CD4-positive, alpha-beta T cell (primary cell): ENCODE results near the gene IPO11. TPM values are rescaled to one million over a fixed set of nuclear protein-coding genes. Genes with fewer than 3 reads are reported as not detected.

ENCODE experiments used
- ATAC-seq: fragments of 200-7000 bp; cut with Tn5 transposase; one replicate; pipeline ENCODE4 v1.10.0; 2022; ENCODE audit warnings: mild to moderate bottlenecking; ENCODE audit not compliant: poor library complexity
- CTCF ChIA-PET: fragments of 350-600 bp; sonication (Branson Sonifier 250); formaldehyde crosslinking; loops from one replicate; lab custom pipeline; 2021; ENCODE audit warnings: antibody characterized with exemption, inconsistent platforms; lab: Charles Lee
- POLR2A ChIA-PET: fragments of 350-600 bp; sonication (Branson Sonifier 250); formaldehyde crosslinking; loops from one replicate; lab custom pipeline; 2021; ENCODE audit warnings: antibody characterized with exemption, inconsistent platforms; lab: Charles Lee
- DNase-seq, 14 experiments: peaks; one replicate each; pipeline ENCODE4 v3.0.0-alpha.2; 2013 to 2020; ENCODE audit warnings: mixed read lengths in 2 of 14
- H3K27ac ChIP-seq, 2 donors: one replicate each; pipeline versions ENCODE4 v1.5.1 to v1.7.0; 2013; ENCODE audit warnings: low read length in 2 of 2, low read depth in 1 of 2, mild to moderate bottlenecking in 1 of 2
- H3K27me3 ChIP-seq, 2 experiments: 1 replicate in 1 of 2; 2 replicates in 1 of 2; pipeline versions ENCODE4 v1.6.1 to v1.7.0; 2013; ENCODE audit warnings: low read length in 2 of 2, control low read depth in 1 of 2, mild to moderate bottlenecking in 1 of 2, moderate library complexity in 1 of 2; ENCODE audit not compliant: insufficient read depth in 2 of 2, control insufficient read depth in 1 of 2
- H3K36me3 ChIP-seq: one replicate; pipeline ENCODE4 v1.6.1; 2013; ENCODE audit warnings: low read length, control low read depth; ENCODE audit not compliant: insufficient read depth
- H3K4me1 ChIP-seq: one replicate; pipeline ENCODE4 v1.6.1; 2013; ENCODE audit warnings: low read length, control low read depth; ENCODE audit not compliant: insufficient read depth
- H3K4me3 ChIP-seq: one replicate; pipeline ENCODE4 v1.5.1; 2013; ENCODE audit warnings: mild to moderate bottlenecking, low read length, moderate library complexity
- H3K9me3 ChIP-seq, 2 experiments: 1 replicate in 1 of 2; 2 replicates in 1 of 2; pipeline versions ENCODE4 v1.6.1 to v1.7.0; 2013; ENCODE audit warnings: low read length in 2 of 2, mild to moderate bottlenecking in 2 of 2, control low read depth in 1 of 2, moderate library complexity in 1 of 2; ENCODE audit not compliant: control insufficient read depth in 1 of 2, insufficient read depth in 1 of 2
- H3K27ac Mint-ChIP-seq: one replicate; pipeline ENCODE4 v1.8.0; 2020; ENCODE audit warnings: mixed read lengths
- H3K27me3 Mint-ChIP-seq: one replicate; pipeline ENCODE4 v1.8.0; 2021; ENCODE audit warnings: mixed read lengths
- H3K36me3 Mint-ChIP-seq: one replicate; pipeline ENCODE4 v1.8.0; 2021; ENCODE audit warnings: low read depth, mixed read lengths
- H3K4me1 Mint-ChIP-seq: one replicate; pipeline ENCODE4 v1.8.0; 2021; ENCODE audit warnings: low read depth, mixed read lengths
- H3K4me3 Mint-ChIP-seq: one replicate; pipeline ENCODE4 v1.8.0; 2020; ENCODE audit warnings: mild to moderate bottlenecking, mixed read lengths
- H3K9me3 Mint-ChIP-seq: one replicate; pipeline ENCODE4 v1.8.0; 2020; ENCODE audit warnings: mixed read lengths
- CTCF ChIP-seq: fragments of 200-600 bp; IDR thresholded peaks from one replicate; pipeline ENCODE4 v1.8.0; 2022; ENCODE audit warnings: antibody characterized with exemption, mild to moderate bottlenecking
- intact Hi-C, 2 experiments: fragments of 100-400 bp; cut with DNase I in 1 of 2; cut with micrococcal nuclease in 1 of 2; formaldehyde crosslinking; loops; one replicate each; pipeline versions ENCODE4 v1.15.1 to v1.9.0; 2023 to 2025; cut with DNase I, micrococcal nuclease
- total RNA-seq, 174 experiments: library from RNA in 2 of 174; stranded (reverse) in 2 of 174; gene quantifications; one replicate each; pipeline ENCODE4 v1.2.3 and lab custom pipeline; 2021 to 2026

The IPO11 gene
- total RNA-seq, 2 experiments from 2014 or later = 15.1 to 16.1 TPM

DNA sequence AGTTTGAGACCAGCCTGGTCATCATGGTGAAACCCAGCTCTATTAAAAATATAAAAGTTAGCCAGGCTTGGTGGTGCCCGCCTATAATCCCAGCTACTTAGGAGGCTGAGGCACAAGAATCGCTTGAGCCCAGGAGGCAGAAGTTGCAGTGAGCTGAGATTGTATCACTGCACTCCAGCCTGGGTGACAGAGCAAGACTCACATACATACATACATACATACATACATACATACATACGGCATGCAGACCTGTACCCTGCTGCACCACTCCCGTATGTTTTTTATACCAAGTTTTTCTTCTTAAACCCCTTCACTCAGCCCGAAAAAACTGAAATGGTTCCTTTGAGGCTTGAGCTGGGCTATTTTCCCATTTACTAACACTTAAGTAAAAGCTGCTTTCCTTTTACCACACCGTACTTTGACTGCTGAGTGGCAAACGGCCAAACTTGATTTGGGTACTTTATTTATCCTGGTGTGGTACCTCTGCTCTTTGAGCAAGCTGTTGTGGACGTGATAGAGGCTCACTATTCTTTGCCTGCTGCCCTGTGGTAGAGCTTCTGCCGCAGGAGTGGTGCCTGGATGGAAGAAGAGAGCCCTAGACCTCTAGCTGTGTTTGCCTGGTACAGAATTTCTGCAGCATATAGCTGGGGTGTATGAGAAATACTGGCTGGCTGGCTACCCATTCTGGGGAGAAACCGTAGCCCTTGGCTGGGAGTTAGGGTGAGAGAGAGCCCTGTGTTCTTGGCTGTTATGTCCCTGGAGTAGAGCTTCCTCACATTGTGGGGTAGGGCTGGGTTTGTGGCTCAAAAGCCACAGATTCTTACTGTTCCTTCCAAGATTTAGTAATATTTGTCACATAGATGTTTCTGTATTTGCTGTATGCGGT lies 19.4 kb downstream of the IPO11 start:
- no peak for ATAC-seq
- POLR2A ChIA-PET = no interaction called here
- no peak for TF ChIP-seq CTCF
- H3K27ac ChIP-seq = no peak overlapping the region
- no peaks in the 10 kb centered on the region for H3K9me3 Mint-ChIP-seq
- H3K27ac Mint-ChIP-seq = no peak overlapping the region
- H3K9me3 ChIP-seq = no peaks in the 10 kb centered on the region
- peaks cover 39% of the 10 kb centered on the region for H3K4me1 Mint-ChIP-seq
- H3K4me3 ChIP-seq = no peak overlapping the region
- no peak for DNase-seq
- intact Hi-C loops = no loop called here
- no peaks in the 10 kb centered on the region for H3K27me3 ChIP-seq
- no peaks in the 10 kb centered on the region for H3K27me3 Mint-ChIP-seq
- H3K36me3 Mint-ChIP-seq = peaks cover 4% of the 10 kb centered on the region
- H3K4me3 Mint-ChIP-seq = no peak overlapping the region
- CTCF ChIA-PET = no interaction called here
- H3K4me1 ChIP-seq = no peaks in the 10 kb centered on the region
- H3K36me3 ChIP-seq = no peaks in the 10 kb centered on the region

DNA sequence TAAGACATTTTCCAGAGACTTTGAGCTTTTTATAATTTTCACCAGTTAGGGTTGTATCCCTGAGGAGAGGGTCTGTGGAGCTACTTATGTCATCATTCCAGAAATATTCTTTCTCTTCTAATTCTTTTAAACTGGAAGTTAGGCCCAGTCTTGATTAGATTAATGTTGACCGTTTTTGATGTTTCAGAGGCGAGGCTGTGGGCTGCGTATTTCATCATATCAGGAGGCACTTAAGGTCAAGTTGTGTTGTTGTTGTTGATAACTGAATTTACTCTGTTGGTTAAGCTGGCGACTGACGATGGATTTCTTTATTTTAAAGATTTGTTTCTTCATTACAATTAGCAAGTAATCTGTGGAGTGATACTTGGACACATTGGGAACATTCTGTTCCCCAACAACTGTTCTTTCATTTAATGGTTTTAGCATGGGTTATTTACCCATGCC lies 20.1 kb downstream of the IPO11 start:
- intact Hi-C loops = no loop called here
- Mint-ChIP-seq H3K36me3 (peaks cover 8% of the 10 kb centered on the region), H3K4me1 (peaks cover 34% of the 10 kb centered on the region), H3K4me3 (no peak overlapping the region), H3K27ac (no peak overlapping the region), H3K27me3 (no peaks in the 10 kb centered on the region), H3K9me3 (no peaks in the 10 kb centered on the region)
- Histone ChIP-seq H3K36me3 (peaks cover 3% of the 10 kb centered on the region), H3K9me3 (no peaks in the 10 kb centered on the region), H3K4me3 (no peak overlapping the region), H3K4me1 (no peaks in the 10 kb centered on the region), H3K27me3 (no peaks in the 10 kb centered on the region), H3K27ac (no peak overlapping the region)
- ATAC-seq (no peak), DNase-seq (no peak)
- TF ChIP-seq CTCF = no peak
- CTCF ChIA-PET = no interaction called here
- POLR2A ChIA-PET = no interaction called here

DNA sequence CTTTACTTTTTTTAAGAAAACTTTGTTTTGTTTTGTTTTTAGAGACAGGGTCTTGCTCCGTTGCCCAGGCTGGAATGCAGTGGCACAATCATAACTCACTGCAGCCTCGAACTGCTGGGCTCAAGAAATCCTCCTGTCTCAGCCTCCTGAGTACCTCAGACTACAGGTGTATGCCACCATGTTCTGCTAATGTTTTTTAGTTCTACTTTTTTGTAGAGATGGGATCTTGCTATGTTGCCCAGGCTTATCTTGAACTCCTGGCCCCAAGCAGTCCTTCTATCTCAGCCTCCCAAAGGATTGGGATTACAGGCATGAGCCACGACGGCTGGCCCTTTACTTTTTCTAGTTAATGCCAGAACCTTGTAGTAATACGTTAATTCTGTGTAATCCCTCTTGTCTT lies 36.0 kb downstream of the IPO11 start:
- no peak overlapping the region for H3K4me3 Mint-ChIP-seq
- no peak for ATAC-seq
- H3K4me1 Mint-ChIP-seq = peaks cover 6% of the 10 kb centered on the region
- TF ChIP-seq CTCF = no peak
- H3K27ac ChIP-seq = no peak overlapping the region
- H3K27me3 ChIP-seq = no peaks in the 10 kb centered on the region
- H3K9me3 Mint-ChIP-seq = no peaks in the 10 kb centered on the region
- H3K4me3 ChIP-seq = no peak overlapping the region
- no peaks in the 10 kb centered on the region for H3K27me3 Mint-ChIP-seq
- ChIA-PET CTCF (interaction anchor here (1.6 kb wide), 1 partner anchor 12 kb away, joined by 9 read pairs; no protein-coding TSS in a partner anchor), POLR2A (no interaction called here)
- H3K27ac Mint-ChIP-seq = no peak overlapping the region
- no peak for DNase-seq
- peaks cover 61% of the 10 kb centered on the region for H3K36me3 Mint-ChIP-seq
- intact Hi-C loops = loop anchor here in 1 of 2 experiments (10.0 kb wide), 1 partner anchor 1516 kb away; the partner anchor contains the start of gene HTR1A
- peaks cover 33% of the 10 kb centered on the region for H3K36me3 ChIP-seq
- no peaks in the 10 kb centered on the region for H3K4me1 ChIP-seq
- no peaks in the 10 kb centered on the region for H3K9me3 ChIP-seq
